Body of pancreas (tissue), 4 donors: ENCODE data around the gene ZC3H7B.

Experiments used
- POLR2A ChIP-seq, 3 donors: fragments of 450-650 bp; IDR thresholded peaks; one replicate each; pipeline ENCODE4 v1.6.1; 2016; ENCODE audit warnings: antibody characterized with exemption in 3 of 3, mild to moderate bottlenecking in 2 of 3
- TF ChIP-seq, protein P1 (sequence below), 7 experiments: fragments of 450-650 bp in 4 of 7; fragments of 200-600 bp in 3 of 7; sonication (generic) in 3 of 7; IDR thresholded peaks; one replicate each; pipeline ENCODE4 v1.5.1; 2016 to 2019; ENCODE audit warnings: antibody characterized with exemption in 7 of 7

DNA sequence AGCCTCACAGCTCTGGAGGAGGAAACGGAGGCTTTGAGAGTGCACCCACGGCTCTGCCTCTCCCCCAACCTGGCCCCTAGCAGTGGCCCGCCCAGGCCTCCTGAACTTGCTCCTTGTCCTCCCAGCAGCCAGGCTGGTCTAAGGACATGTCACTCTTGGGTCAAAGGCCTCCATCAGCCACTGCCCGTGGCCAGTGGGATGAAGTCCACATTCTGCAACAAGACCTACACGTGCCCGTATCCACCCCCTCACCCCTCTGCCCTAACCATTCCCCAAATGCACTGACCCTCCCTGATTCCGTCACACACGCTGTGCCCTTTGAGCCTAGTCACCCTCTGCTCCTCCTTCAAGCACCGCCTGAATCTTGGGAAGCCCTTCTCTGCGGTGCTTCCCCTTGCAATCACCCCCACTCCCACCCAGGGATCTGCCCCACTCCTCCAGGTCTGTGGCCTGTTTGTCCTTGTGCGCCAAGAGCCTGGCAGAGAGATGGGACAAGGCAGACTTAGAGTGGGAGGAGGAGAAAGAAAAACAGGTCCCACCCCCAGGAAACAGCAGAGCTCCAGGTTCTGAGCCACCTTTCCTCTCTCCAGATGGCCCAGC is 43.0 kb downstream of the ZC3H7B start:
- no peak for TF ChIP-seq POLR2A (IDR thresholded peaks at IDR 0.05)
- TF ChIP-seq, protein P1, sequence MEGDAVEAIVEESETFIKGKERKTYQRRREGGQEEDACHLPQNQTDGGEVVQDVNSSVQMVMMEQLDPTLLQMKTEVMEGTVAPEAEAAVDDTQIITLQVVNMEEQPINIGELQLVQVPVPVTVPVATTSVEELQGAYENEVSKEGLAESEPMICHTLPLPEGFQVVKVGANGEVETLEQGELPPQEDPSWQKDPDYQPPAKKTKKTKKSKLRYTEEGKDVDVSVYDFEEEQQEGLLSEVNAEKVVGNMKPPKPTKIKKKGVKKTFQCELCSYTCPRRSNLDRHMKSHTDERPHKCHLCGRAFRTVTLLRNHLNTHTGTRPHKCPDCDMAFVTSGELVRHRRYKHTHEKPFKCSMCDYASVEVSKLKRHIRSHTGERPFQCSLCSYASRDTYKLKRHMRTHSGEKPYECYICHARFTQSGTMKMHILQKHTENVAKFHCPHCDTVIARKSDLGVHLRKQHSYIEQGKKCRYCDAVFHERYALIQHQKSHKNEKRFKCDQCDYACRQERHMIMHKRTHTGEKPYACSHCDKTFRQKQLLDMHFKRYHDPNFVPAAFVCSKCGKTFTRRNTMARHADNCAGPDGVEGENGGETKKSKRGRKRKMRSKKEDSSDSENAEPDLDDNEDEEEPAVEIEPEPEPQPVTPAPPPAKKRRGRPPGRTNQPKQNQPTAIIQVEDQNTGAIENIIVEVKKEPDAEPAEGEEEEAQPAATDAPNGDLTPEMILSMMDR (IDR thresholded peaks at IDR 0.05), result no peak
